Right atrium auricular region (tissue), 2 donors: Measurements from ENCODE around the gene MTARC1. TPM values are rescaled to one million over a fixed set of nuclear protein-coding genes. Genes with fewer than 3 reads are reported as not detected.

Source experiments
- DNase-seq: peaks from one replicate; pipeline ENCODE4 v3.0.0-alpha.2; 2019; ENCODE audit warnings: low spot score
- H3K27ac ChIP-seq, 2 donors: fragments of 200-600 bp; sonication (generic); 1 replicate in 1 of 2; 2 replicates in 1 of 2; pipeline ENCODE4 v1.5.1; 2016 to 2019
- H3K27me3 ChIP-seq, 2 donors: fragments of 200-600 bp; sonication (generic); one replicate each; pipeline versions ENCODE4 v1.5.1 to v1.6.0; 2017 to 2019
- H3K36me3 ChIP-seq: fragments of 200-600 bp; sonication (generic); one replicate; pipeline ENCODE4 v1.5.1; 2016
- H3K4me1 ChIP-seq, 2 donors: fragments of 200-600 bp; sonication (generic); one replicate each; pipeline versions ENCODE4 v1.5.1 to v1.6.0; 2017 to 2019
- H3K4me3 ChIP-seq, 2 donors: fragments of 200-600 bp; sonication (generic); 1 replicate in 1 of 2; 2 replicates in 1 of 2; pipeline ENCODE4 v1.5.1; 2017 to 2019; ENCODE audit warnings: mild to moderate bottlenecking in 1 of 2, moderate library complexity in 1 of 2
- H3K9me3 ChIP-seq, 2 donors: fragments of 200-600 bp; sonication (generic); one replicate each; pipeline ENCODE4 v1.5.1; 2019
- CTCF ChIP-seq, 2 donors: fragments of 200-600 bp; sonication (generic); IDR thresholded peaks; one replicate each; pipeline ENCODE4 v1.5.1; 2019; ENCODE audit warnings: antibody characterized with exemption in 2 of 2
- total RNA-seq, 2 donors: library from RNA; depleted of rRNA; stranded (reverse); fragments of >200 nt; gene quantifications; one replicate each; pipeline ENCODE4 v1.1.0, GENCODE V29; 2016

The MTARC1 gene
- total RNA-seq, 2 donors from 2014 or later, result 4.0 to 6.1 TPM

DNA sequence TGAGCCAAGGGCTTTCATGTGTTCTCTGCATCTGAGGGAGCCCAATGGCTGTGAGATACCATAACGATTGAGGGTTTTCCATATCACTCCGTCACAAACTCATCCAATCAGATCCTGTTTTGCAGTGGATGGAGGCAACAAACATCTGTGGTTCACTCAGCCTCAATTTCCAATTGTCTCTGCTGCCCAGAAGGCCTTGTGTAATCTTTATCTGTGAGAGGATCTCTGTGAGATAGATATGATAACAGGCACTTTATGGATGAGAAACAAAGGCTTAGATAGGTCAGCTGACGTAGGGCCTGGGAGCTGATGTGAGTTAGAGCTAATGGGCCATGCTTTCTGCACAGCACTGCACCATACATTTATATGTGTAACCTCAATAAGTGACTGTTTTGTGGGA lies 3.3 kb upstream of the MTARC1 start:
- Histone ChIP-seq H3K4me1 (peaks cover 0 to 22% of the 10 kb centered on the region in 2 donors), H3K36me3 (peaks cover 13% of the 10 kb centered on the region), H3K4me3 (no peak overlapping the region), H3K27ac (no peak overlapping the region), H3K27me3 (no peaks in the 10 kb centered on the region), H3K9me3 (no peaks in the 10 kb centered on the region)
- TF ChIP-seq CTCF (IDR thresholded peaks at IDR 0.05), result no peak
- no peak for DNase-seq

DNA sequence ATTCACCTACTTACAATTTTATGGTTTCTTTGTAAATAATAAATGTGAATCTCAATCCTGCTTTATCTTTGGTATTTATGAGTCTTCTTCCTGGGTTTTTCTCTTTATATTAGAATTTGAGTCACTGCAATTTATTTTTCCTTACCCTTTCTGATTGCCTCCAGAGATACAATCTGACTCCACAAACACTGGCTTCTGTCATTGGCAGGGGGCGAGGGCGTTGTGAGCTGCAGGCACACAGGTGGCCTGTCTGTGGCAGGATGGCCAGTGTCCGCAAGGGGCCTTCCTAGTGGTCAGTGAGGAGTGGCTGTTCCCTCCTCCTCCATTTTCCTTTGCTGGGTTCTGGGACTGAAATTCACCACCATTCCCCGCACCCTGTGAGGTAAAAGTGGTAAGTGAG lies 2.0 kb upstream of the MTARC1 start:
- no peaks in the 10 kb centered on the region for H3K9me3 ChIP-seq
- H3K4me1 ChIP-seq, result peaks cover 0 to 24% of the 10 kb centered on the region in 2 donors
- H3K36me3 ChIP-seq, result peaks cover 13% of the 10 kb centered on the region
- no peak overlapping the region for H3K27ac ChIP-seq
- no peak for DNase-seq
- H3K4me3 ChIP-seq, result no peak overlapping the region
- no peaks in the 10 kb centered on the region for H3K27me3 ChIP-seq
- TF ChIP-seq CTCF (IDR thresholded peaks at IDR 0.05), result no peak

GRCh38 chr1:220785166-220786056 lies 1.3 kb upstream of the MTARC1 start:
- DNase-seq, result no peak
- no peak overlapping the region for H3K4me3 ChIP-seq

GRCh38 chr1:220786057-220786336 lies 716 bp upstream of the MTARC1 start:
- H3K27ac ChIP-seq, result peak overlapping the region; percentile 33 to 62
- peaks cover 13% of the 10 kb centered on the region for H3K36me3 ChIP-seq
- no peaks in the 10 kb centered on the region for H3K27me3 ChIP-seq
- peak overlapping the region; percentile 43 to 57 for H3K4me3 ChIP-seq
- no peak for DNase-seq
- TF ChIP-seq CTCF (IDR thresholded peaks at IDR 0.05), result no peak
- H3K9me3 ChIP-seq, result no peaks in the 10 kb centered on the region
- H3K4me1 ChIP-seq, result peaks cover 0 to 24% of the 10 kb centered on the region in 2 donors

More at GRCh38 chr1:220785166-220786056, 1.3 kb upstream of the MTARC1 start:
- TF ChIP-seq CTCF (IDR thresholded peaks at IDR 0.05), result no peak
- Histone ChIP-seq H3K9me3 (no peaks in the 10 kb centered on the region), H3K4me1 (peaks cover 0 to 24% of the 10 kb centered on the region in 2 donors), H3K36me3 (peaks cover 13% of the 10 kb centered on the region), H3K27ac (peak overlapping the region in 1 of 2 donors; percentile 62), H3K27me3 (no peaks in the 10 kb centered on the region)

GRCh38 chr1:220787069-220787619 lies 431 bp downstream of the MTARC1 start:
- Histone ChIP-seq H3K27ac (peak overlapping the region in 1 of 2 donors; percentile 62), H3K4me1 (peaks cover 0 to 34% of the 10 kb centered on the region in 2 donors), H3K36me3 (peaks cover 7% of the 10 kb centered on the region), H3K27me3 (no peaks in the 10 kb centered on the region), H3K9me3 (no peaks in the 10 kb centered on the region), H3K4me3 (peak overlapping the region; percentile 43 to 57)
- peak; percentile 55 for DNase-seq
- peak in 1 of 2 donors; percentile 6 for TF ChIP-seq CTCF (IDR thresholded peaks at IDR 0.05)
